Measurements from ENCODE around the gene ATP11B.

The ATP11B gene

GRCh38 chr3:182790612-182791011, 2.7 kb upstream of the ATP11B start:
- TF ChIP-seq ZFP30 (CRISPR knock-in tag; IDR thresholded peaks at IDR 0.05) (no peak), ZNF565 (CRISPR knock-in tag; conservative IDR thresholded peaks at IDR 0.05; ENCODE audit: low read depth) (no peak), ARNTL (CRISPR knock-in tag; IDR thresholded peaks at IDR 0.05; ENCODE audit: borderline replicate concordance, low read depth) (no peak), GLIS3 (CRISPR knock-in tag; IDR thresholded peaks at IDR 0.05) (no peak), ZC3H10 (CRISPR knock-in tag; IDR thresholded peaks at IDR 0.05) (no peak), TOX (CRISPR knock-in tag; IDR thresholded peaks at IDR 0.05; ENCODE audit: borderline replicate concordance) (no peak)
- ATAC-seq: no peak

DNA sequence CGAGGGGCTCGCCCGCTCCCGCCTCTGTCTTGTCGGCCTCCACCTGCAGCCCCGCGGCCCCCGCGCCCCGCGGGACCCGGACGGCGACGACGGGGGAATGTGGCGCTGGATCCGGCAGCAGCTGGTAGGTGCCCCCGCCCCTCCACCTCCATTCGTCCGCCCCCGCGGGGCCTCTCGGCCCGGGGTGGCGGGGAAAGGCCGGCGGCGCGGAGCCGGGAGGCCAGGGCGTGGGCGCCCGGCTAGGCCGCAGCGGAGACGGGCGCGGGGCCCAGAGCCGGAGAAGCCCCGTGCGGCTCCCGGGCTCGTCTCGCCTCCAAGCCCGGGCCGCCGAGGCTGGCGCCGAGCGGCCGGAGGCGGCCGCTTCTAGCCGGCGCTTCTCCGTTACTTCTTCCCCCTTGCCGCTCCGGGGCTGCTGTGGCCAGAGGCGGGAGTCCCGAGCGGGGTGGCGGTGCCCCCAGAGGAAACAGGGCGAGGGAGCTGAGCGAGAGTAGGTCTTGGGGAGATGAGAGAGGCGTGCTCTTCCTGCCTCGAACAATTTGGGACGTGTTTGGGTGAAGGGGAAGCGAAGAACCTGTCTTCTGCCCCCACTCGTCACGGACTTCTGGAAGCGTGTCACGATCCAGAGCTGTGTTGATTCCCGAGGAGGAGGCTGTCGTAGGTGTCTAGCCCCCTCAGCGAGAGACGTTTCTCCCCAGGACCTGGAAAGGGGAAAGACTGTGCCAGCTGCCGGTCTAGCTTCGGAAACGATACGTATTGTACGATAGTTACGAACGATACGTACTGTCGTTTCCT, 555 bp downstream of the ATP11B start:
- peak; percentile 55 for ATAC-seq

More for the DNA sequence above, 555 bp downstream of the ATP11B start:
- TF ChIP-seq CSDC2 (CRISPR knock-in tag; IDR thresholded peaks at IDR 0.05) (no peak), ISL1 (CRISPR knock-in tag; IDR thresholded peaks at IDR 0.05) (no peak), ESRRG (CRISPR knock-in tag; IDR thresholded peaks at IDR 0.05) (no peak), TOX (CRISPR knock-in tag; IDR thresholded peaks at IDR 0.05; ENCODE audit: borderline replicate concordance) (no peak), POU6F1 (CRISPR knock-in tag; IDR thresholded peaks at IDR 0.05; ENCODE audit: borderline replicate concordance, low read depth) (no peak), ZC3H10 (CRISPR knock-in tag; IDR thresholded peaks at IDR 0.05) (no peak), OSR1 (CRISPR knock-in tag; IDR thresholded peaks at IDR 0.05) (no peak), PPARA (CRISPR knock-in tag; IDR thresholded peaks at IDR 0.05; ENCODE audit: borderline replicate concordance) (no peak), RARB (CRISPR knock-in tag; IDR thresholded peaks at IDR 0.05) (no peak), ZFP3 (CRISPR knock-in tag; IDR thresholded peaks at IDR 0.05) (no peak), ARNTL (CRISPR knock-in tag; IDR thresholded peaks at IDR 0.05; ENCODE audit: borderline replicate concordance, low read depth) (no peak), TCF4 (CRISPR knock-in tag; IDR thresholded peaks at IDR 0.05; ENCODE audit: borderline replicate concordance) (no peak), ZNF70 (CRISPR knock-in tag; IDR thresholded peaks at IDR 0.05) (no peak), ZNF8 (CRISPR knock-in tag; IDR thresholded peaks at IDR 0.05) (no peak), ZNF565 (CRISPR knock-in tag; conservative IDR thresholded peaks at IDR 0.05; ENCODE audit: low read depth) (no peak), PATZ1 (CRISPR knock-in tag; IDR thresholded peaks at IDR 0.05; ENCODE audit: borderline replicate concordance) (no peak), GLIS3 (CRISPR knock-in tag; IDR thresholded peaks at IDR 0.05) (no peak)
- TF ChIP-seq, protein P1, sequence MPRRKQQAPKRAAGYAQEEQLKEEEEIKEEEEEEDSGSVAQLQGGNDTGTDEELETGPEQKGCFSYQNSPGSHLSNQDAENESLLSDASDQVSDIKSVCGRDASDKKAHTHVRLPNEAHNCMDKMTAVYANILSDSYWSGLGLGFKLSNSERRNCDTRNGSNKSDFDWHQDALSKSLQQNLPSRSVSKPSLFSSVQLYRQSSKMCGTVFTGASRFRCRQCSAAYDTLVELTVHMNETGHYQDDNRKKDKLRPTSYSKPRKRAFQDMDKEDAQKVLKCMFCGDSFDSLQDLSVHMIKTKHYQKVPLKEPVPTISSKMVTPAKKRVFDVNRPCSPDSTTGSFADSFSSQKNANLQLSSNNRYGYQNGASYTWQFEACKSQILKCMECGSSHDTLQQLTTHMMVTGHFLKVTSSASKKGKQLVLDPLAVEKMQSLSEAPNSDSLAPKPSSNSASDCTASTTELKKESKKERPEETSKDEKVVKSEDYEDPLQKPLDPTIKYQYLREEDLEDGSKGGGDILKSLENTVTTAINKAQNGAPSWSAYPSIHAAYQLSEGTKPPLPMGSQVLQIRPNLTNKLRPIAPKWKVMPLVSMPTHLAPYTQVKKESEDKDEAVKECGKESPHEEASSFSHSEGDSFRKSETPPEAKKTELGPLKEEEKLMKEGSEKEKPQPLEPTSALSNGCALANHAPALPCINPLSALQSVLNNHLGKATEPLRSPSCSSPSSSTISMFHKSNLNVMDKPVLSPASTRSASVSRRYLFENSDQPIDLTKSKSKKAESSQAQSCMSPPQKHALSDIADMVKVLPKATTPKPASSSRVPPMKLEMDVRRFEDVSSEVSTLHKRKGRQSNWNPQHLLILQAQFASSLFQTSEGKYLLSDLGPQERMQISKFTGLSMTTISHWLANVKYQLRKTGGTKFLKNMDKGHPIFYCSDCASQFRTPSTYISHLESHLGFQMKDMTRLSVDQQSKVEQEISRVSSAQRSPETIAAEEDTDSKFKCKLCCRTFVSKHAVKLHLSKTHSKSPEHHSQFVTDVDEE (CRISPR knock-in tag; IDR thresholded peaks at IDR 0.05): no peak
- TF ChIP-seq, protein P2, sequence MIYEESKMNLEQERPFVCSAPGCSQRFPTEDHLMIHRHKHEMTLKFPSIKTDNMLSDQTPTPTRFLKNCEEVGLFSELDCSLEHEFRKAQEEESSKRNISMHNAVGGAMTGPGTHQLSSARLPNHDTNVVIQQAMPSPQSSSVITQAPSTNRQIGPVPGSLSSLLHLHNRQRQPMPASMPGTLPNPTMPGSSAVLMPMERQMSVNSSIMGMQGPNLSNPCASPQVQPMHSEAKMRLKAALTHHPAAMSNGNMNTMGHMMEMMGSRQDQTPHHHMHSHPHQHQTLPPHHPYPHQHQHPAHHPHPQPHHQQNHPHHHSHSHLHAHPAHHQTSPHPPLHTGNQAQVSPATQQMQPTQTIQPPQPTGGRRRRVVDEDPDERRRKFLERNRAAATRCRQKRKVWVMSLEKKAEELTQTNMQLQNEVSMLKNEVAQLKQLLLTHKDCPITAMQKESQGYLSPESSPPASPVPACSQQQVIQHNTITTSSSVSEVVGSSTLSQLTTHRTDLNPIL (CRISPR knock-in tag; IDR thresholded peaks at IDR 0.05; ENCODE audit: low read depth): no peak
